ENCODE data around the gene BPNT1. TPM values are rescaled to one million over a fixed set of nuclear protein-coding genes. Genes with fewer than 3 reads are reported as not detected.

BPNT1 gene, protein sequence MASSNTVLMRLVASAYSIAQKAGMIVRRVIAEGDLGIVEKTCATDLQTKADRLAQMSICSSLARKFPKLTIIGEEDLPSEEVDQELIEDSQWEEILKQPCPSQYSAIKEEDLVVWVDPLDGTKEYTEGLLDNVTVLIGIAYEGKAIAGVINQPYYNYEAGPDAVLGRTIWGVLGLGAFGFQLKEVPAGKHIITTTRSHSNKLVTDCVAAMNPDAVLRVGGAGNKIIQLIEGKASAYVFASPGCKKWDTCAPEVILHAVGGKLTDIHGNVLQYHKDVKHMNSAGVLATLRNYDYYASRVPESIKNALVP
- 10 to 100 TPM; 12.3 to 28.8 (median 13.5) TPM for total RNA-seq

DNA sequence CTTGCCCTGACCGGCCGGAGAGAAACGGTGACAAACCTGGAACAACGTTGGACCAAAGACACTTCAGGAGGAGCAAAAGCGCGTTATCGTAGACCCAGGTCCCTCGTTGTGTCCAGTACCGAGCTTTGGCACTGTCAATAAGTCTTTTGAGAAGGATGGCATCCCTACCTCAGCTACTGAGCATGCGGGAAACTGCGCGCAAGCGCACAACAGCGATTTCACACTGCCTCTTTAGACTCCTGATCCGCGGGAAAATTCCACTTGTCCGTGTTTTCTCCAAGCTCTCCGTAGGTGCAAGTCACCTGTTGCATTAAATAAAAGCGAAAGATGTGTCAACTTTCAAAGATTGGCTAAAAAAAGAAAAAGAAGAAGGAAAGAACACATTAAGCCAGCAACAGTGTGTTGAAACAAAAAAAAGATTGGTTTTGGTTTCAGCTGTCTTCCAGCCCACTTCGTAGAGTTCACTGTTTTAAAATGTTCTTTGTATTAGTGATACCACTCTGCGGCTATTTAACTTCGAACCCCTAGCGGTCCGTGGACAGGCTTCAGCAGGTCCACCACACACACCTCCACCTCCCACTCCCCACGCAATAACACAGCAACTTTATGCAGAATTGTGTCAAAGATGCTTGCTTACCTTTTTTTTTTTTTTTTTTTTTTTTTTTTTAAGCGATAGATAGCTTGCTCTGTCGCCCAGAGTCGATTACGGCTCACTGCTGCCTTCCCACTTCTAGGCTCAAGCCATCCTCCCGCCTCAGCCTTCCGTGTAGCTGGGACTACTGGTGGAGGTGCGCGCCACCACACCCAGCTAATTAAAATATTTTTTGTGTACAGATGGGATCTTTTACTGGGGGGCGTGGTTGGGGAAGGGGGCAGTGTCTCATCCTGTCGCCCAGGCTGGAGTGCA lies at the start of gene BPNT1:
BPNT1 (minus strand) TSS at position 139 of the 907 bp plus-strand sequence. CDS start 9,942 bp downstream, outside the sequence.
- H3K4me3 ChIP-seq, result peak within 1 kb of the TSS; percentile 57 to 76
- TF ChIP-seq POLR2A (IDR thresholded peaks at IDR 0.05), result peak; percentile 57 to 59
- TF ChIP-seq, protein P1, sequence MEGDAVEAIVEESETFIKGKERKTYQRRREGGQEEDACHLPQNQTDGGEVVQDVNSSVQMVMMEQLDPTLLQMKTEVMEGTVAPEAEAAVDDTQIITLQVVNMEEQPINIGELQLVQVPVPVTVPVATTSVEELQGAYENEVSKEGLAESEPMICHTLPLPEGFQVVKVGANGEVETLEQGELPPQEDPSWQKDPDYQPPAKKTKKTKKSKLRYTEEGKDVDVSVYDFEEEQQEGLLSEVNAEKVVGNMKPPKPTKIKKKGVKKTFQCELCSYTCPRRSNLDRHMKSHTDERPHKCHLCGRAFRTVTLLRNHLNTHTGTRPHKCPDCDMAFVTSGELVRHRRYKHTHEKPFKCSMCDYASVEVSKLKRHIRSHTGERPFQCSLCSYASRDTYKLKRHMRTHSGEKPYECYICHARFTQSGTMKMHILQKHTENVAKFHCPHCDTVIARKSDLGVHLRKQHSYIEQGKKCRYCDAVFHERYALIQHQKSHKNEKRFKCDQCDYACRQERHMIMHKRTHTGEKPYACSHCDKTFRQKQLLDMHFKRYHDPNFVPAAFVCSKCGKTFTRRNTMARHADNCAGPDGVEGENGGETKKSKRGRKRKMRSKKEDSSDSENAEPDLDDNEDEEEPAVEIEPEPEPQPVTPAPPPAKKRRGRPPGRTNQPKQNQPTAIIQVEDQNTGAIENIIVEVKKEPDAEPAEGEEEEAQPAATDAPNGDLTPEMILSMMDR (IDR thresholded peaks at IDR 0.05), result peak in 2 of 4 experiments; percentile 29 to 36
- H3K27me3 ChIP-seq, result no peaks in the 10 kb centered on the region
- peak within 1 kb of the TSS; percentile 57 to 67 for H3K27ac ChIP-seq
- peak; percentile 91 to 95 for DNase-seq
- H3K36me3 ChIP-seq, result no peaks in the 10 kb centered on the region
- H3K4me1 ChIP-seq, result peaks cover 0 to 2% of the 10 kb centered on the region in 2 donors
- H3K9me3 ChIP-seq, result no peaks in the 10 kb centered on the region
- intact Hi-C loops (cut with DNase I; ENCODE audit: low total_unique reads), result no loop called here

DNA sequence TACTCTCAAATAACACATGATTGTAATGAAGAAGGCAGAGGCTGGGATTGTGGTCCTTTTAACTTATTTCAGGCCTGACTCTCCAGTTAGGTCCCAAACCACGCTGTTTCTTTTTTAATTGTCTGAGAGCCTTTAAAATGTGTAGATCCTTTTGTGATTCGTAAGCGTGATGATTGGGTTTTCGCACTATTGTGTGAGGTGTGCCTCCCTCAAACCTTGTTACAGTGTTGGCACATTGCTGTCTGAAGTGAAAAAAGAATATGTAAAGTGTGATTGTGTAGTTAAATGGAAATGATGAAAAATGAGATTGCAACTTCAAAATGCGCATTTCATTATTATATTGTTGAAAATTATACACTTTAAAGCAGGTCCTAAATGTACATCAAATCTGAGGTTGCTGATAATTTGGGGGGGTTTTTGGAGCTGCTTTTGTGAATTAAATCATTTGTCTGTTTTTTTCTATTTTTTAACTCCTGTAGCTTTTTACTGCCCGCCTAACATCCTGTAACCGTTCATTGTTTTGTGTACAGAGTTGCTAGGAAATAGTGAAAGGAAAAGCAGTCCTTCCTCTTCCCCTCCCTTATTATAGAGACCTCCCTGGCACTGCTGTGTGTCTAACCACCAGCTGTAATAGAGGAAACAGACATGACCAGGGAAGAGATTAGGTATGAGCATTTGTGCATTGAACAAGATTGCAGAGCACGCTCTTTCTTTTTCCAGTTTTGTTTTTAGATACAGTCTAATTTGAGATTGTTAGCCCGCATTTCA lies 47.6 kb upstream of the BPNT1 start:
- Histone ChIP-seq H3K36me3 (no peaks in the 10 kb centered on the region), H3K9me3 (no peaks in the 10 kb centered on the region), H3K27me3 (no peaks in the 10 kb centered on the region), H3K4me3 (no peak overlapping the region), H3K4me1 (no peaks in the 10 kb centered on the region), H3K27ac (no peak overlapping the region)
- no peak for DNase-seq
- TF ChIP-seq, protein P1 (IDR thresholded peaks at IDR 0.05), result no peak
- no peak for TF ChIP-seq POLR2A (IDR thresholded peaks at IDR 0.05)
- intact Hi-C loops (cut with DNase I; ENCODE audit: low total_unique reads), result no loop called here

DNA sequence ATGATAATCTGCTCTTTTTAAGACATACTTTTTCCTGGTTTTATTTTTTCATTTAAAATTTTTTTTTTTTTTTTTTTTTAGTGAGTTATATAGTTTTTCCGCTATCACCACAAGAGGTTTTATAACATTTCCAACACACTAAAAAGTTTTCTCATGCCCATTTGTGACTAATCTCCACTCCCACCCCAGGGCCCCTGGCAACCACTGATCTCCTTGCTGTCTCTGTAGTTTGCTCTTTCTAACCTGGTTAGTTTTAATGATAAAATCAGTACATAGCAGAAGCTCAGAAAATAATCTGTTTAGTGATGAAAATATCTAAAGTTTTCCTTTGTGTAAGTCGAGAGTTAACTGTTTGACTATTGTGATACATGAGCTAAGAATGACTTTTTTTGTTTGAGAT lies 46.2 kb upstream of the BPNT1 start:
- H3K36me3 ChIP-seq, result no peaks in the 10 kb centered on the region
- TF ChIP-seq POLR2A (IDR thresholded peaks at IDR 0.05), result no peak
- TF ChIP-seq, protein P1 (IDR thresholded peaks at IDR 0.05), result no peak
- intact Hi-C loops (cut with DNase I; ENCODE audit: low total_unique reads), result no loop called here

DNA sequence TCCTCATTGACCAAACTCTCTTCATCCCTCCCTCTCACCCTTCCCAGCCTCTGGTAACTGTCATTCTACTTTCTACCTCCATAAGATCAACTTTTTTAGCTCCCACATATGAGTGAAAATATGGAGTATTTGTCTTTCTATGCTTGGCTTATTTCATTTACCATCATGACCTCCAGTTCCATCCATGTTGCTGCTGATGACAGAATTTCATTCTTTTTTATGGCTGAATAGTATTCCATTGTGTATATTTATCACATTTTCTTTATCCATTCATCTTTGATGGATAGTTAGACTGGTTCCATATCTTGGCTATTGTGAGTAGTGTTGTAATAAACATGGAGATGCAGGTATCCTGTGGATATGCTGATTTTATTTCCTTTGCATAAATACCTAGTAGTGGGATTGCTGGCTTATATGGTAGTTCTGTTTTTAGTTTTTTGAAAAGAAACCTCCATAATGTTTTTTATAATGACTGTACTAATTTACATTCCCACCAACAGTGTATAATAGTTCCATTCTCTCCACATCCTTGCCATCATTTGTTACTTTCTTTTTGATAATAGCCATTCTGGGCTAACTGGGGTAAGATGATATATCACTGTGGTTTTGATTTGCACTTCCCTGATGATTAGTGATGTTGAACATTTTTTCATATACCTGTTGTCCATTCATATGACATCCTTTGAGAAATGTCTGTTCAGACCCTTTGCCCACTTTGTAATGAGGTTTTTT lies 40.1 kb upstream of the BPNT1 start:
- no peak for TF ChIP-seq POLR2A (IDR thresholded peaks at IDR 0.05)
- TF ChIP-seq, protein P1 (IDR thresholded peaks at IDR 0.05), result no peak
- H3K4me3 ChIP-seq, result no peak overlapping the region
- H3K27me3 ChIP-seq, result no peaks in the 10 kb centered on the region
- no peaks in the 10 kb centered on the region for H3K36me3 ChIP-seq
- H3K9me3 ChIP-seq, result no peaks in the 10 kb centered on the region
- no peak for DNase-seq
- no peaks in the 10 kb centered on the region for H3K4me1 ChIP-seq
- no peak overlapping the region for H3K27ac ChIP-seq
- intact Hi-C loops (cut with DNase I; ENCODE audit: low total_unique reads), result no loop called here

More for the DNA sequence above, 46.2 kb upstream of the BPNT1 start:
- Histone ChIP-seq H3K4me1 (no peaks in the 10 kb centered on the region), H3K27me3 (no peaks in the 10 kb centered on the region), H3K4me3 (no peak overlapping the region), H3K9me3 (no peaks in the 10 kb centered on the region), H3K27ac (no peak overlapping the region)
- no peak for DNase-seq

Measured in uterus (tissue), 4 donors.